Adrenal gland (tissue), 12 donors: ENCODE results near the gene POT1. TPM values are rescaled to one million over a fixed set of nuclear protein-coding genes. Genes with fewer than 3 reads are reported as not detected.

Experiments
- DNase-seq, 7 donors: peaks; one replicate each; pipeline ENCODE4 v3.0.0-alpha.2; 2019 to 2020
- H3K27ac ChIP-seq, 5 donors: fragments of 200-600 bp; sonication (generic) in 4 of 5; 1 replicate in 3 of 5; 2 replicates in 2 of 5; pipeline versions ENCODE4 v1.5.1 to v1.8.0; 2016 to 2020; ENCODE audit warnings: mild to moderate bottlenecking in 1 of 5
- H3K27me3 ChIP-seq: fragments of 200-600 bp; 2 replicates; pipeline ENCODE4 v1.8.0; 2021
- H3K36me3 ChIP-seq, 2 donors: fragments of 200-600 bp; replicated peaks in 1 of 2; 1 replicate in 1 of 2; 2 replicates in 1 of 2; pipeline versions ENCODE4 v1.5.1 to v1.8.0; 2018 to 2022
- H3K4me1 ChIP-seq, 2 donors: fragments of 200-600 bp; replicated peaks in 1 of 2; 1 replicate in 1 of 2; 2 replicates in 1 of 2; pipeline versions ENCODE4 v1.5.1 to v1.8.0; 2018 to 2021
- H3K4me3 ChIP-seq, 4 donors: fragments of 200-600 bp; sonication (generic) in 3 of 4; one replicate each; pipeline ENCODE4 v1.5.1; 2016 to 2018
- H3K9me3 ChIP-seq, 3 donors: fragments of 200-600 bp; sonication (generic) in 1 of 3; replicated peaks in 1 of 3; 1 replicate in 2 of 3; 2 replicates in 1 of 3; pipeline versions ENCODE4 v1.5.1 to v1.8.0; 2016 to 2021
- CTCF ChIP-seq, 6 experiments: fragments of 450-650 bp in 4 of 6; fragments of 200-600 bp in 2 of 6; sonication (generic) in 1 of 6; IDR thresholded peaks; 1 replicate in 5 of 6; 2 replicates in 1 of 6; pipeline versions ENCODE4 v1.5.1 to v1.8.0; 2016 to 2021; ENCODE audit warnings: antibody characterized with exemption in 6 of 6, mild to moderate bottlenecking in 2 of 6, moderate library complexity in 1 of 6
- POLR2A ChIP-seq, 2 donors: fragments of 450-650 bp; IDR thresholded peaks; one replicate each; pipeline ENCODE4 v1.6.1; 2017; ENCODE audit warnings: antibody characterized with exemption in 2 of 2, mild to moderate bottlenecking in 2 of 2, moderate library complexity in 1 of 2
- WGBS, 4 donors: extraction: QIAGEN DNeasy Blood & Tissue Kit in 2 of 4; methylation state at CpG; one replicate each; pipeline versions ENCODE4 v1.1.5 to v1.1.7; 2013 to 2017; 5-methylcytosine and 5-hydroxymethylcytosine counted together
- intact Hi-C, 2 donors: fragments of 100-400 bp; cut with DNase I; formaldehyde crosslinking; loops; one replicate each; pipeline versions ENCODE4 v1.14.1 to v1.15.0; 2022 to 2023
- polyA plus RNA-seq, 3 donors: library from polyadenylated mRNA; stranded (reverse); fragments of 200-250 nt in 2 of 3; fragments of 350-450 nt in 1 of 3; fragmentation: Illumina TruSeq in 1 of 3; extraction: RNeasy Lipid Tissue Mini Kit (QIAGEN cat#74804) in 1 of 3; gene quantifications; one replicate each; pipeline ENCODE4 v1.2.3, GENCODE V29; 2013 to 2014
- total RNA-seq, 9 donors: library from RNA; depleted of rRNA in 4 of 9; stranded (reverse); fragments of >200 nt in 4 of 9; fragments of 120-200 nt in 1 of 9; fragmentation: NEBNext Ultra II Directional in 1 of 9; extraction: Animal tissue kit (Norgen Biotek cat#: 25700) in 1 of 9; gene quantifications; one replicate each; pipeline versions ENCODE4 v1.1.0 to v1.2.4, GENCODE V29; 2013 to 2023
- donor health status: healthy with polysubstance abuse.
- donor health status: Bipolar disorder and iron deficiency.
- donor health status: DM: yes; HTN: yes; CAD: no.
- donor health status: DM: no; HTN: no; CAD: no.
- donor health status: DM: no; HTN: no; CAD: no.
- donor health status: DM: yes; HTN: yes; CAD: no.

Gene POT1
- total and polyA plus RNA-seq, 12 donors = 7.0 to 39.7 (median 27.7) TPM

- Histone ChIP-seq H3K27me3 (no peaks in the 10 kb centered on the region), H3K9me3 (no peaks in the 10 kb centered on the region), H3K4me1 (peaks cover 0 to 2% of the 10 kb centered on the region in 2 donors), H3K27ac (no peak overlapping the region), H3K4me3 (no peak overlapping the region), H3K36me3 (no peaks in the 10 kb centered on the region)
- 61 to 85% (median 72%) methylated on average over 1 of the region's 1 CpG for WGBS, 4 donors
- intact Hi-C loops = no loop called here
- TF ChIP-seq POLR2A (IDR thresholded peaks at IDR 0.05) (no peak), CTCF (IDR thresholded peaks at IDR 0.05) (no peak)
- no peak for DNase-seq
These were observed 26.5 kb upstream of the POT1 start for GRCh38 chr7:124956160-124956559.

GRCh38 chr7:124954790-124955189, 25.2 kb upstream of the POT1 start:
- DNase-seq = no peak
- no peak for TF ChIP-seq POLR2A (IDR thresholded peaks at IDR 0.05)
- TF ChIP-seq CTCF (IDR thresholded peaks at IDR 0.05) = no peak
- intact Hi-C loops = no loop called here
- Histone ChIP-seq H3K9me3 (no peaks in the 10 kb centered on the region), H3K27me3 (no peaks in the 10 kb centered on the region), H3K36me3 (no peaks in the 10 kb centered on the region), H3K4me3 (no peak overlapping the region), H3K4me1 (peaks cover 0 to 4% of the 10 kb centered on the region in 2 donors), H3K27ac (no peak overlapping the region)

- no peaks in the 10 kb centered on the region for H3K4me1 ChIP-seq
These were observed 16.1 kb upstream of the POT1 start for GRCh38 chr7:124945680-124946079.

GRCh38 chr7:124943472-124943871, 13.8 kb upstream of the POT1 start:
- WGBS, 4 donors = 76 to 90% (median 82%) methylated on average over 2 of the region's 2 CpGs
- intact Hi-C loops = no loop called here
- DNase-seq = no peak
- TF ChIP-seq CTCF (IDR thresholded peaks at IDR 0.05) = no peak
- no peak for TF ChIP-seq POLR2A (IDR thresholded peaks at IDR 0.05)
- Histone ChIP-seq H3K9me3 (no peaks in the 10 kb centered on the region), H3K4me3 (no peak overlapping the region), H3K27ac (no peak overlapping the region), H3K4me1 (no peaks in the 10 kb centered on the region), H3K36me3 (no peaks in the 10 kb centered on the region), H3K27me3 (no peaks in the 10 kb centered on the region)

More at GRCh38 chr7:124945680-124946079, 16.1 kb upstream of the POT1 start:
- DNase-seq = no peak
- H3K9me3 ChIP-seq = no peaks in the 10 kb centered on the region
- H3K27me3 ChIP-seq = no peaks in the 10 kb centered on the region
- 88 to 97% (median 91%) methylated on average over 3 of the region's 3 CpGs for WGBS, 4 donors
- no peaks in the 10 kb centered on the region for H3K36me3 ChIP-seq
- intact Hi-C loops = no loop called here
- H3K4me3 ChIP-seq = no peak overlapping the region
- TF ChIP-seq POLR2A (IDR thresholded peaks at IDR 0.05) = no peak
- no peak for TF ChIP-seq CTCF (IDR thresholded peaks at IDR 0.05)
- H3K27ac ChIP-seq = no peak overlapping the region
